Liver (tissue), 3 donors: ENCODE data around the gene KIF15.

Experiments used
- JUND ChIP-seq, 2 donors: IDR thresholded peaks; 2 replicates each; pipeline ENCODE4 v1.6.1; 2016; ENCODE audit warnings: antibody characterized with exemption in 2 of 2
- RXRA ChIP-seq, 2 donors: IDR thresholded peaks; 2 replicates each; pipeline ENCODE4 v1.6.1; 2017 to 2018; ENCODE audit warnings: antibody characterized with exemption in 2 of 2, mild to moderate bottlenecking in 1 of 2
- TF ChIP-seq, protein P1 (sequence below): fragments of 150-350 bp; IDR thresholded peaks from 2 replicates; pipeline ENCODE4 v1.5.1; 2017; ENCODE audit warnings: improper control_type of control experiment, low read depth, low read length; ENCODE audit not compliant: missing input control
- donor health status: healthy.
- donor health status: healthy.

GRCh38 chr3:44885618-44886017 lies 124.0 kb downstream of the KIF15 start:
- TF ChIP-seq, protein P1, sequence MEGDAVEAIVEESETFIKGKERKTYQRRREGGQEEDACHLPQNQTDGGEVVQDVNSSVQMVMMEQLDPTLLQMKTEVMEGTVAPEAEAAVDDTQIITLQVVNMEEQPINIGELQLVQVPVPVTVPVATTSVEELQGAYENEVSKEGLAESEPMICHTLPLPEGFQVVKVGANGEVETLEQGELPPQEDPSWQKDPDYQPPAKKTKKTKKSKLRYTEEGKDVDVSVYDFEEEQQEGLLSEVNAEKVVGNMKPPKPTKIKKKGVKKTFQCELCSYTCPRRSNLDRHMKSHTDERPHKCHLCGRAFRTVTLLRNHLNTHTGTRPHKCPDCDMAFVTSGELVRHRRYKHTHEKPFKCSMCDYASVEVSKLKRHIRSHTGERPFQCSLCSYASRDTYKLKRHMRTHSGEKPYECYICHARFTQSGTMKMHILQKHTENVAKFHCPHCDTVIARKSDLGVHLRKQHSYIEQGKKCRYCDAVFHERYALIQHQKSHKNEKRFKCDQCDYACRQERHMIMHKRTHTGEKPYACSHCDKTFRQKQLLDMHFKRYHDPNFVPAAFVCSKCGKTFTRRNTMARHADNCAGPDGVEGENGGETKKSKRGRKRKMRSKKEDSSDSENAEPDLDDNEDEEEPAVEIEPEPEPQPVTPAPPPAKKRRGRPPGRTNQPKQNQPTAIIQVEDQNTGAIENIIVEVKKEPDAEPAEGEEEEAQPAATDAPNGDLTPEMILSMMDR: no peak
- TF ChIP-seq RXRA (IDR thresholded peaks at IDR 0.05): no peak
- no peak for TF ChIP-seq JUND (IDR thresholded peaks at IDR 0.05)
